SH-SY5Y (cell line): ENCODE data around the gene ANGPT4.

Experiments used
- GATA2 ChIP-seq: IDR thresholded peaks from 2 replicates; pipeline ENCODE4 v1.6.1; 2011; ENCODE audit warnings: mild to moderate bottlenecking, low read depth, low read length
- GATA3 ChIP-seq: IDR thresholded peaks from 2 replicates; pipeline ENCODE4 v1.6.1; 2011; ENCODE audit warnings: low read depth, mild to moderate bottlenecking, low read length, moderate library complexity

- TF ChIP-seq GATA2 (no peak), GATA3 (no peak)
Observed at GRCh38 chr20:922781-923180, 6.6 kb upstream of the ANGPT4 start.
